Neural progenitor cell (in vitro differentiated cells): ENCODE measurements around the gene CLMP.

Source experiments
- EZH2phosphoT487 ChIP-seq: fragments of 200-600 bp; sonication (generic); IDR thresholded peaks from 2 replicates; pipeline ENCODE4 v1.6.1; 2017; ENCODE audit warnings: antibody characterized with exemption
- TF ChIP-seq, protein P1 (sequence below): fragments of 200-600 bp; sonication (generic); IDR thresholded peaks from 2 replicates; pipeline ENCODE4 v1.5.1; 2017; ENCODE audit warnings: antibody characterized with exemption, mild to moderate bottlenecking

DNA sequence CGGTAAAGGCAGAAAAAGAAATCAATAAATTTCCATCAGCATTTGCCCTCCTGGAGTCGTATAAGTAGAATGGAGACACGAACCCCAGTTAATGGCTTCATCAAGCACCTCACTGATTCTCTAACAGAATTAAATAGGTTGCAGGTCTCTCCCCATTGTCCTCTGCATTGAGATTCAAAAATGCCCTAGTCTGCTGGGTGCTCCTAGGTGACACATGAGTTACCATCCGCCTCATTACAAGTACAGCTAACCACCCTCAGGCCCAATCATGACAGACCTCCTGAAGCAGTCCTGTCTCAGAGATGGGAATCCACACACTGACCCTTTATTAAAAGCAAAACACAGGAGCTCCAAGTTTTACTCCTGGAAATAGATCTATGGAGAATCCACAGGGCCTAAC lies 164.5 kb downstream of the CLMP start:
- TF ChIP-seq, protein P1, sequence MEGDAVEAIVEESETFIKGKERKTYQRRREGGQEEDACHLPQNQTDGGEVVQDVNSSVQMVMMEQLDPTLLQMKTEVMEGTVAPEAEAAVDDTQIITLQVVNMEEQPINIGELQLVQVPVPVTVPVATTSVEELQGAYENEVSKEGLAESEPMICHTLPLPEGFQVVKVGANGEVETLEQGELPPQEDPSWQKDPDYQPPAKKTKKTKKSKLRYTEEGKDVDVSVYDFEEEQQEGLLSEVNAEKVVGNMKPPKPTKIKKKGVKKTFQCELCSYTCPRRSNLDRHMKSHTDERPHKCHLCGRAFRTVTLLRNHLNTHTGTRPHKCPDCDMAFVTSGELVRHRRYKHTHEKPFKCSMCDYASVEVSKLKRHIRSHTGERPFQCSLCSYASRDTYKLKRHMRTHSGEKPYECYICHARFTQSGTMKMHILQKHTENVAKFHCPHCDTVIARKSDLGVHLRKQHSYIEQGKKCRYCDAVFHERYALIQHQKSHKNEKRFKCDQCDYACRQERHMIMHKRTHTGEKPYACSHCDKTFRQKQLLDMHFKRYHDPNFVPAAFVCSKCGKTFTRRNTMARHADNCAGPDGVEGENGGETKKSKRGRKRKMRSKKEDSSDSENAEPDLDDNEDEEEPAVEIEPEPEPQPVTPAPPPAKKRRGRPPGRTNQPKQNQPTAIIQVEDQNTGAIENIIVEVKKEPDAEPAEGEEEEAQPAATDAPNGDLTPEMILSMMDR = no peak
- no peak for TF ChIP-seq EZH2phosphoT487
